ENCODE results near the gene SLCO2A1.

DNA sequence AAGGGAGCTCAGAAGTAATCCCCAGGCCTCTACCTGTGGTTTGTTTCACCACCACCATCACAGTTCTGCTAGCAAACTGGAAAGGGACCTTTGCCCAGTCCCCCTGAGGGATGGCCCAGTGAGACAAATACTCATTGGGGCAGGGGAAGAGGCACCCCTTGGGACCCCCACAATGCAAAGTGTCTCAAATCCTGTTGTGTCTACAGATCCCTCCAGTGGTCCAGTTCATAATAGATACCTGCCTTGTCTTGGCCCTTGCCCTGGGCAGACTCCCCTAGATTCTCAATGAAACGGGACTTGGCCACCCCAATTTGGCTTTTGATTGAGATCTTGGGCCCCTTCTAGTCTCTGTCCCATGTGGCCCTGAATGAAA lies 90.3 kb downstream of the SLCO2A1 start:
- TF ChIP-seq, protein P1, sequence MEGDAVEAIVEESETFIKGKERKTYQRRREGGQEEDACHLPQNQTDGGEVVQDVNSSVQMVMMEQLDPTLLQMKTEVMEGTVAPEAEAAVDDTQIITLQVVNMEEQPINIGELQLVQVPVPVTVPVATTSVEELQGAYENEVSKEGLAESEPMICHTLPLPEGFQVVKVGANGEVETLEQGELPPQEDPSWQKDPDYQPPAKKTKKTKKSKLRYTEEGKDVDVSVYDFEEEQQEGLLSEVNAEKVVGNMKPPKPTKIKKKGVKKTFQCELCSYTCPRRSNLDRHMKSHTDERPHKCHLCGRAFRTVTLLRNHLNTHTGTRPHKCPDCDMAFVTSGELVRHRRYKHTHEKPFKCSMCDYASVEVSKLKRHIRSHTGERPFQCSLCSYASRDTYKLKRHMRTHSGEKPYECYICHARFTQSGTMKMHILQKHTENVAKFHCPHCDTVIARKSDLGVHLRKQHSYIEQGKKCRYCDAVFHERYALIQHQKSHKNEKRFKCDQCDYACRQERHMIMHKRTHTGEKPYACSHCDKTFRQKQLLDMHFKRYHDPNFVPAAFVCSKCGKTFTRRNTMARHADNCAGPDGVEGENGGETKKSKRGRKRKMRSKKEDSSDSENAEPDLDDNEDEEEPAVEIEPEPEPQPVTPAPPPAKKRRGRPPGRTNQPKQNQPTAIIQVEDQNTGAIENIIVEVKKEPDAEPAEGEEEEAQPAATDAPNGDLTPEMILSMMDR (conservative IDR thresholded peaks at IDR 0.05 in 1 of 2, IDR thresholded peaks at IDR 0.05 in 1 of 2; ENCODE audit: low read depth in 1 of 2, low read length in 2 of 2) = no peak
- TF ChIP-seq EZH2 (IDR thresholded peaks at IDR 0.05; ENCODE audit: low read length, missing control alignments) = no peak

All from fibroblast of lung (primary cell).